Stimulated activated CD8-positive, alpha-beta memory T cell treated with anti-CD3 and anti-CD28 coated beads, Interleukin-12 subunit alpha, Interleukin-12 subunit beta, amount 100 ng/mL, for 1 hour (primary cell): Measurements from ENCODE around the gene KIF6.
"Not testable (repeated sequence)": the region's sequence is repeated elsewhere in the genome, so short reads cannot be mapped to it uniquely, and the experiment has no call there.

Experiments used
- DNase-seq: peaks from one replicate; pipeline ENCODE4 v3.0.0-alpha.2; 2020; ENCODE audit warnings: low read depth

The KIF6 gene

GRCh38 chr6:39724787-39725631 lies at the start of gene KIF6:
TSS of gene KIF6 (minus strand) at chr6:39725408. CDS start at chr6:39725310, 98 bp downstream.
- DNase-seq, result peak; percentile 50

- no peak for DNase-seq
Observed at GRCh38 chr6:39773782-39774181, 48.6 kb upstream of the KIF6 start.

- DNase-seq, result no peak
Observed at GRCh38 chr6:39772559-39773273, 47.5 kb upstream of the KIF6 start.

DNA sequence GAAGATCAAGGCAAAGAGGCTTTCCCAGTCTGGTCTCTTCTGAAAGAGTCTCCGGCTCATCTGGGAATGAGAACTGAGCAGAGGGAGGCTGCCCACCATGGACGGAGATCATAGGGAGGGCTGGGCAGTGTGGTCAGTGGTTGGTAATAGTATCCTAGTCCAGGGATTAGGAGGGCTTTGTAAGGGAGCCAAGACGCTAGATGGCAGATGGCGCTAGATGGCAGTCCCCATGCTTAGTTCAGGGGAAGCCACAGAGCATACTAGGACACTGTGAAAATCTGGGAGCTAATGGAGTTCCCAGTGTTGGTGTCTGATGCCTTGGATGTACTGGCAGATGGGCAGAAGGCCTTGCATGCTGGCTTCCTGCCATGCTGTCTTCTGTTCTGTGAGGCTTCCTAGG lies 45.2 kb upstream of the KIF6 start:
- no peak for DNase-seq

GRCh38 chr6:39769012-39769411 lies 43.8 kb upstream of the KIF6 start:
- no peak for DNase-seq

- DNase-seq, result no peak
Observed at GRCh38 chr6:39765508-39766065, 40.4 kb upstream of the KIF6 start.

DNA sequence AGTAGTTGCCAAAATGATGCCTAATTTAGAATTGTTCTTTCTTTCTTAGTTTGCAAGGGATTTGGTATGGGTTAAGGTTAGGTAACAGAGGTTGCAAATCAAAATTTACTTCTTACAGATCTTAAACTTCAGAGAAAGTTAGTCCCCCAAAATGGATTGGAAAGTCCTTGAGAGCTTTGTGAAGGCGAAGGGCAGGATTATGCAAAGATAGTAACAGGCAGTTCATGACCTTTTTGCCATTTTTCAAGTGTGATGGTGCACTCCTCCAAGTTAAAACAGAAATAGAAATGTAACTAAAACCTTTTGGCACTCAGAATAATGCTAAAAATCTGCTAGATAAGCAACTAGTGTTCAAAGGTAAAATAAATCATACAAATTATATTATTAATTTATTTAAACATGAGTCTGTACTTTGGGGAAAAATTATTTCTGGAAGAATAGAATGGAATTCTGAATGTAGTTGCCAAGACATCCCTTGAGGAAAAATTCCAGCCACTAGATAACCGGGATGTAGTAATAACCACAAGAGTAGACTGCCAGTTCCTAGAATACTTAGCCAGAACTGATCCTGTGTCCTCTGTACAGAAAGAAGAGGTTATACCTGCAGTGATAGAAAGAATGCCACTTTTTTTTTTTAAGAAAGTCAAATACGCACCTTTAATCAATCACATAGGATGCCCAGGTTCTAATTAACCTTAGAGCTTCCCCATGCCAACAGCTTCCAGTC lies 35.2 kb upstream of the KIF6 start:
- DNase-seq, result no peak

- no peak for DNase-seq
Observed at GRCh38 chr6:39758905-39759605, 33.8 kb upstream of the KIF6 start.

- DNase-seq, result no peak
Observed at GRCh38 chr6:39756582-39756981, 31.4 kb upstream of the KIF6 start.

- DNase-seq, result no peak
Observed at GRCh38 chr6:39755231-39755630, 30.0 kb upstream of the KIF6 start.

GRCh38 chr6:39754514-39755115 lies 29.4 kb upstream of the KIF6 start:
- DNase-seq, result no peak

DNA sequence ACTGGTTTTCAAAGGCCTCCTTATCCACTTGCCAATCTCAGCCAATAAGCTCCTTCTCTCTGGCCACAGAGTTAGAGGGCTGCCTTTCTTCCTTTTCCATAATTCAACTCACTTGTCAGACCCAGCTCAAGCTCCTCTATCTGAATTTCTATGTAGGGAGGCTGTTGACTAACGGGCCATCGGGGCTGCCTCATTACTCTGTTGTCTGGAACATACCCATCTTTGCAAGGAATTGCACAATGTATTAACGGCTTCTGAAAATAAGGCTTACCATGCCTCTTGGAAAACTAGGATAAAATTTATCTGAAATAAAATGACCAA lies 28.5 kb upstream of the KIF6 start:
- DNase-seq, result no peak

DNA sequence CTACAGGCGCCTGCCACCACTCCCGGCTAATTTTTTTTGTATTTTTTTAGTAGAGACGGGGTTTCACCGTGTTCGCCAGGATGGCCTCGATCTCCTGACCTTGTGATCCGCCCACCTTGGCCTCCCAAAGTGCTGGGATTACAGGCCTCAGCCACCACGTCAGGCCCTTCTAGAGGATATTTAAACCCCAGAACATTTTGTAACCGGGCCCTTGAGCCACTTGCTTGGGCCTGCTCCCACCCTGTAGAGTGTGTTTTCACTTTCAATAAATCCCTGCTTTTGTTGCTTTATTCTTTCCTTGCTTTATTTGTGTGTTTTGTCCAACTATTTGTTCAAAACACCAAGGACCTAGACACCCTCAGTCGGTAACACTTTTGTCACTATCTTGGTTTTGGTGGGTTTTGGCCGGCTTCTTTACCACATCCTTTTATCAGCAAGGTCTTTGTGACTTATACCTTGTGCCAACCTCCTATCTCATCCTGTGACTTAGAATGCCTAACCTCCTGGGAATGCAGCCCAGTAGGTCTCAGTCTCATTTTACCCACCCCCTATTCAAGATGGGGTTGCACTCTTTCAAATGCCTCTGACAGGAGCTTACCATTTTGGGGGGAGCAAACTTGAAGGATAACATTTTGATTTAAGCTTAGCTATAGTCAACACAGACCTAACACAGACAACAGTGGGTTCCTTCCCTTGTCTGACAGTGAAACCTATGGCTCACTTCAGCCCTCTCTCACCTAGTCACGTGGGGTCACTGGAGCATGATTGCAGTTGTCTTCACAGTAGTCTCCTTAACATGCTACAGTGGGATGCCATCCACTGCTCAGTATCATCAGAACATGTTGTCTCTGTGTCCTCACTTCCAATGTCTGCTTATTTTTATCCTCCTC lies 27.9 kb upstream of the KIF6 start:
- no peak for DNase-seq

- no peak for DNase-seq
Observed at GRCh38 chr6:39746795-39747194, 21.6 kb upstream of the KIF6 start.

DNA sequence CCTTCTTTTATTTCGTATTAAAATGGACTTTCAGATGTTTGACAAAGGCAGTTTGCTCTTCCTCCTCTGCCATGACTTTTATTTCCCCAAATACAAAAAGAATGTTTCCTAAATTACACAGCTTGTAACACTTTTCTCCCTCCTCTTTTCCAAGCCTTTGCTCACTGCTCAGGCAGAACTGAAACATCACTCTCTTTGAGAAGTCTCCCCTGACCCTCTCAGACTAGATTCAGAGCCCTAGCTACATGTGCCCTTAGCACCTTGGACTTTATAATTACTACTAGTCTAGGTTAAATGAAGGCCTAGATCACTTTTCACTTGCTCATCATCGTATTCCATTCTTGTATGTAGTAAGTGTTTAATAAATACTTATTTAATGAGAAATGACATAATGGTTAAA lies 8.5 kb upstream of the KIF6 start:
- no peak for DNase-seq

- no peak for DNase-seq
Observed at GRCh38 chr6:39731565-39731964, 6.4 kb upstream of the KIF6 start.

DNA sequence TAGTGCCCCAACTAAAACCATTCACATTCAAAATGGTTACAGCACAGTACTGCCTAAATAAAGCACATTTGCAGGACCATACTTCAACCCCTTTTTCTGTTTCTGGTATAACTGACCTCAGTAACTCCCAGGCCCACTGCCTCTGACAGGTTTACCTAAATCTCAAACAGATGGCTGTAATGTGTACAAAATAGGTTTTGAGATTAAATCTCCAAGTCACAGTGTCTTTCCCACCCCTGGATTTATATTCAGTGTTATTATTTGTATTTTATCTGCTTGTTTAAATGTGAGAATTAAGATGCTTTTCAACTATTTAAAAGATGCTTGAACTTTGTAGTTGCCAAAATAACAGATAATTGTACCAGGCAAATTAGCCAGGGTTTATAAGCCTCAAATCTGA lies 4.7 kb upstream of the KIF6 start:
- DNase-seq, result no peak

GRCh38 chr6:39725632-39725997 lies 407 bp upstream of the KIF6 start:
- DNase-seq, result no peak

GRCh38 chr6:39723350-39723749 lies 1.9 kb downstream of the KIF6 start:
- not testable (repeated sequence) for DNase-seq

DNA sequence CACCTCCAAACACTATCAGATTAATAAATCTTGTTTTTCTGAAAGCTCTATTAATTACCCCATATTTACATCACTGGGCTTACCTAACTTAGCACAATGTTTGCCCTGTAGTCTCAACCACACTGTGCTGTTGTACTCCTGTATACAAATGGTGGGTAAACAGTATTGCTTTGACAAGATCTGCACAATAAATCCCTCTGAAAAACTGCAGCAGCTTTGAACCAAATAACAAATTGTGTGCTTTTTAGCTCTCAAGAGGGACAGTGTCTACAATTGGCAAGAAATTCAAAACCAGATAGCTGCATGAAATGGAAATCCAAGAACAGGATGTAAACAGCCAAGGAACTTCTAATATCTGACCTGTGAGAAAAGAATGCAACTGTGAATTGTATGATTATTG lies 10.4 kb downstream of the KIF6 start:
- no peak for DNase-seq
